Right atrium auricular region (tissue), 2 donors: ENCODE data around the gene SRGAP3. TPM values are rescaled to one million over a fixed set of nuclear protein-coding genes. Genes with fewer than 3 reads are reported as not detected.

ENCODE experiments used
- DNase-seq: peaks from one replicate; pipeline ENCODE4 v3.0.0-alpha.2; 2019; ENCODE audit warnings: low spot score
- H3K27ac ChIP-seq, 2 donors: fragments of 200-600 bp; sonication (generic); 1 replicate in 1 of 2; 2 replicates in 1 of 2; pipeline ENCODE4 v1.5.1; 2016 to 2019
- H3K27me3 ChIP-seq, 2 donors: fragments of 200-600 bp; sonication (generic); one replicate each; pipeline versions ENCODE4 v1.5.1 to v1.6.0; 2017 to 2019
- H3K36me3 ChIP-seq: fragments of 200-600 bp; sonication (generic); one replicate; pipeline ENCODE4 v1.5.1; 2016
- H3K4me1 ChIP-seq, 2 donors: fragments of 200-600 bp; sonication (generic); one replicate each; pipeline versions ENCODE4 v1.5.1 to v1.6.0; 2017 to 2019
- H3K4me3 ChIP-seq, 2 donors: fragments of 200-600 bp; sonication (generic); 1 replicate in 1 of 2; 2 replicates in 1 of 2; pipeline ENCODE4 v1.5.1; 2017 to 2019; ENCODE audit warnings: mild to moderate bottlenecking in 1 of 2, moderate library complexity in 1 of 2
- H3K9me3 ChIP-seq, 2 donors: fragments of 200-600 bp; sonication (generic); one replicate each; pipeline ENCODE4 v1.5.1; 2019
- total RNA-seq, 2 donors: library from RNA; depleted of rRNA; stranded (reverse); fragments of >200 nt; gene quantifications; one replicate each; pipeline ENCODE4 v1.1.0, GENCODE V29; 2016
- TF ChIP-seq, protein P1 (sequence below), 2 donors: fragments of 200-600 bp; sonication (generic); IDR thresholded peaks; one replicate each; pipeline ENCODE4 v1.5.1; 2019; ENCODE audit warnings: antibody characterized with exemption in 2 of 2

SRGAP3 gene
- total RNA-seq, 2 donors from 2014 or later: 4.0 to 5.0 TPM

DNA sequence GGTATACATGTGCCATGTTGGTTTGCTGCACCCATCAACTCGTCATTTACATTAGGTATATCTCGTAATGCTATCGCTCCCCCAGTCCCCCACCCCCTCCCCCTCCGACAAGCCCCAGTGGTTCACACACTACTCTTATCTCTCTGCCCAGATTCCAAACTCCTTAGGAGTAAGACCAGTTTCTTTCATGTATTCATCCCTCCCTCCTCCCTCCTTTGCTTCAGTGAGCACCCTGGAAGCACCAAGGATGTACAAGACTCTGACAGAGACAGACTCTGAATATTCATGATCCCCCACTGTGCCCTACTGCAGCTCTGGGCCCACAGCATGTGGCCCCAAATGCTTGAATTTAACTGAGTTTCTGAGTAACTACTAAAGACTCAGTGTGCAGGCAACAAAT, 172.4 kb downstream of the SRGAP3 start:
- TF ChIP-seq, protein P1, sequence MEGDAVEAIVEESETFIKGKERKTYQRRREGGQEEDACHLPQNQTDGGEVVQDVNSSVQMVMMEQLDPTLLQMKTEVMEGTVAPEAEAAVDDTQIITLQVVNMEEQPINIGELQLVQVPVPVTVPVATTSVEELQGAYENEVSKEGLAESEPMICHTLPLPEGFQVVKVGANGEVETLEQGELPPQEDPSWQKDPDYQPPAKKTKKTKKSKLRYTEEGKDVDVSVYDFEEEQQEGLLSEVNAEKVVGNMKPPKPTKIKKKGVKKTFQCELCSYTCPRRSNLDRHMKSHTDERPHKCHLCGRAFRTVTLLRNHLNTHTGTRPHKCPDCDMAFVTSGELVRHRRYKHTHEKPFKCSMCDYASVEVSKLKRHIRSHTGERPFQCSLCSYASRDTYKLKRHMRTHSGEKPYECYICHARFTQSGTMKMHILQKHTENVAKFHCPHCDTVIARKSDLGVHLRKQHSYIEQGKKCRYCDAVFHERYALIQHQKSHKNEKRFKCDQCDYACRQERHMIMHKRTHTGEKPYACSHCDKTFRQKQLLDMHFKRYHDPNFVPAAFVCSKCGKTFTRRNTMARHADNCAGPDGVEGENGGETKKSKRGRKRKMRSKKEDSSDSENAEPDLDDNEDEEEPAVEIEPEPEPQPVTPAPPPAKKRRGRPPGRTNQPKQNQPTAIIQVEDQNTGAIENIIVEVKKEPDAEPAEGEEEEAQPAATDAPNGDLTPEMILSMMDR (IDR thresholded peaks at IDR 0.05): no peak
- DNase-seq: no peak
- H3K4me1 ChIP-seq: no peaks in the 10 kb centered on the region
- no peak overlapping the region for H3K27ac ChIP-seq
- H3K9me3 ChIP-seq: no peaks in the 10 kb centered on the region
- no peaks in the 10 kb centered on the region for H3K27me3 ChIP-seq
- no peaks in the 10 kb centered on the region for H3K36me3 ChIP-seq
- no peak overlapping the region for H3K4me3 ChIP-seq

DNA sequence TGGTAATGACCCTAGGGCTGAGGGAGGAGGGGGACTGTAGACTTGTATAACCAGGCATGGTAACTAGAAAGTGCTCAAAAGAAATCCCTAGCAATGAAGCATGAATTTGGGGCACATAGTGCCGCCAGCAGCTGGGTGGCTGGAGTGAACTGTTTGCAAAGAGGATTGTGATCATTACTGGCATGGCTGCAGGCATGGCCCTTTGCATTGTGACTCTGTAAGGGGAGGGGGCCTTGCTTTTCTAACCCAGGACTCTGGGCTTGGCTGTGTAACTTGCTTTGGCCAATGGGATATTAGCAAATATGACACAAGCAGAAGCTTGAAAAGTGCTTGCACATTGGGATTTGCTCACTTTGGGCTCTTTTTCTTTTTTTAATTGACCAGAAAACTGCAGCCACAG, 173.7 kb downstream of the SRGAP3 start:
- Histone ChIP-seq H3K27me3 (no peaks in the 10 kb centered on the region), H3K36me3 (no peaks in the 10 kb centered on the region), H3K4me1 (no peaks in the 10 kb centered on the region), H3K27ac (no peak overlapping the region), H3K9me3 (no peaks in the 10 kb centered on the region), H3K4me3 (no peak overlapping the region)
- no peak for DNase-seq
- TF ChIP-seq, protein P1 (IDR thresholded peaks at IDR 0.05): no peak

DNA sequence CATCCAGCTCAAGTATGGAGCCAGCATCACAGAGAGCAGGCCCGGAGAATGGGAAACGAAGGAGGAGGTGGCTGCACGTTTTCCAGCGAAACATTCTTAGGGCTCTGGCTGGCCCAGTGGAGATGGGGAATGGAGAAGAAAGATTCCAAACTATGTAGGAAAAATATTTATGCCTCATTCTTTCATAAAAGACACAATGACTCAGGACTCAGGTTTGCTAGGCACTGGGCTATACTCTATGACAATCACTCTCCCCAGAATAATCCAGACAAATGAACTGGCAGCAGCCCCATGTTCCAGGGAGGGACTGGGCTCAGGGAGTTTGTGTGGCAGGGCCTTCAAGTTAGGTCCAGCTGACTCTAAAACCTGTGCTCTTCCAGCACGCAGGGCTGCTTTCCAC, 175.4 kb downstream of the SRGAP3 start:
- TF ChIP-seq, protein P1 (IDR thresholded peaks at IDR 0.05): no peak
- no peaks in the 10 kb centered on the region for H3K36me3 ChIP-seq
- H3K9me3 ChIP-seq: no peaks in the 10 kb centered on the region
- no peak overlapping the region for H3K27ac ChIP-seq
- no peaks in the 10 kb centered on the region for H3K4me1 ChIP-seq
- no peak overlapping the region for H3K4me3 ChIP-seq
- no peaks in the 10 kb centered on the region for H3K27me3 ChIP-seq
- no peak for DNase-seq

DNA sequence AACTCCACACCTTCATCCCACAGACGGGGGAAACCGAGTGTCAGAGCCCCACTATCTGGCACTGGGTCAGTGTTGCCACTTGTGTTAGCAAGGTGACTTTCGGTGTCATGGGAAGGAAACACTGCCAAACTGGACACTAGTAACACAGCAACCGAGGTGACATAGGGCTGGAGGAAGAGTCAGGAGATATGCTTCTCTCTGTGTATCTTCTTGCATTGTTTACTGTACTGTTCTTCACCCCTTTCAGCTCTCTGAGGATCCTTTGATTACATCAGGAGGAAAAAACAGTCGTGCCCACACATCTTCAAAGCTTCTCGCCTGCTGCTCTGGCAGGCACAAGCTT, 176.8 kb downstream of the SRGAP3 start:
- H3K4me1 ChIP-seq: peaks cover 0 to 4% of the 10 kb centered on the region in 2 donors
- peak overlapping the region in 1 of 2 donors; percentile 20 for H3K27ac ChIP-seq
- no peak for DNase-seq
- H3K9me3 ChIP-seq: no peaks in the 10 kb centered on the region
- H3K4me3 ChIP-seq: no peak overlapping the region
- no peaks in the 10 kb centered on the region for H3K27me3 ChIP-seq
- TF ChIP-seq, protein P1 (IDR thresholded peaks at IDR 0.05): no peak
- H3K36me3 ChIP-seq: no peaks in the 10 kb centered on the region

DNA sequence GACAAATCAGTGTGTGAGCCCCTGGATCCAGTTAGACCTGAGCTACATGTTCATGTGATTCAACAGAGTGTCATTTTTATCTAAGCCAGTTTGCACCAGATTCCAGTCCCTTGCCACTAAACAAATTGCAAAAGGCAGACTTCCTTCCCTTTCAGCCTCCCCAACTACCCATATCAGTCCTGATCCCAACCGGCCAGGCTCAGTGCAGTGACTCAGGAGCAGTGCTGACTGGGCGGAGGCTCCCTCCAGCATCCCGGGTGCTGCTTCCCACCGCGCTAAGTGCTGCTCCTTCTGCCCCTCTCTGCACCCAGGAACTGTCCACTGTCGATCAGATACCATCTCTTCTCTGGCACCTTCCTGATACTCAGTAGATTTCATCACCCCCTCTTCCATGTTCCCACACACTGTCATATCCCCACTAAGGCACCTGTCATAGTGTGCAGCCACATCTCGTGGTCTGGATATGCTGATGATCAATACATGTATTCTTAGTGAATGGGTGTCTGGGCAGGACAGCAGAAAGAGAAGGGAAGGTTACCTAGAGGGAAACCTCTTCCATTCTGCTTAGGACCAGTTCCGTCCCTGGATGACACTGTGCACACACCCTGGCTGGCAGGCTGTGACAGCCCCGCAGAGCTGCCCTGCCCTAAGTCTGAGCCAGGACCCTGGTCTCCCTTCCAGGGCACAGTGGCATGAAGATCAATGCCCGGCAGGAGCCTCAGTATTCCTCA, 177.3 kb downstream of the SRGAP3 start:
- Histone ChIP-seq H3K27ac (peak overlapping the region in 1 of 2 donors; percentile 20), H3K4me1 (peaks cover 0 to 8% of the 10 kb centered on the region in 2 donors), H3K4me3 (no peak overlapping the region), H3K36me3 (no peaks in the 10 kb centered on the region), H3K9me3 (no peaks in the 10 kb centered on the region), H3K27me3 (no peaks in the 10 kb centered on the region)
- TF ChIP-seq, protein P1 (IDR thresholded peaks at IDR 0.05): no peak
- no peak for DNase-seq

DNA sequence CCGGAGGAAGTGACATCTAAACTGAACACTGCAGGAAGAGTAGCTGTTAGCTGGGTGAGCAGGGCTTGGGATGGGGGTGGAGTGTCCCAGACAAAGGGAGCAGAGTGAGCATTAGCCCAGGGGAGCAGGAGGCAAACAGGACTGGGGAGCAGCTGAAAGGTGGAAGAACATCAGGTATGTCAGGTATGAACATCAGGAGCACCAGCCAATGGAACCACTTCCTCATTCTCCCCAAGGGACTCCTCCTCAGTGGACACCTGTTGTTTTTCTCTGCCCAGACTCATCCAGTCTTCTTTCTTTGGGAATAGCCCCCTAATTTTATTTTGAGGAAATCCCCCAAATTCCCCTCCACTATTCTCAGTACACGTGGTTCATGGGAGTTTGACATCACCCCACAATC, 178.5 kb downstream of the SRGAP3 start:
- Histone ChIP-seq H3K4me3 (no peak overlapping the region), H3K27ac (no peak overlapping the region), H3K27me3 (no peaks in the 10 kb centered on the region), H3K9me3 (no peaks in the 10 kb centered on the region), H3K4me1 (peaks cover 0 to 10% of the 10 kb centered on the region in 2 donors), H3K36me3 (no peaks in the 10 kb centered on the region)
- TF ChIP-seq, protein P1 (IDR thresholded peaks at IDR 0.05): no peak
- DNase-seq: no peak
